OCI-LY7 (cell line): ENCODE results near the gene MRPL12.

ENCODE experiments used
- EZH2phosphoT487 ChIP-seq: fragments of 200-600 bp; sonication (generic); IDR thresholded peaks from 2 replicates; pipeline ENCODE4 v1.6.1; 2018; ENCODE audit warnings: low read depth, borderline replicate concordance, mild to moderate bottlenecking, mixed run types, antibody characterized with exemption, low read length, moderate library complexity, mixed read lengths
- TF ChIP-seq, protein P1 (sequence below): fragments of 200-600 bp; sonication (generic); conservative IDR thresholded peaks from 2 replicates; pipeline ENCODE4 v1.5.1; 2014; ENCODE audit warnings: mild to moderate bottlenecking, antibody characterized with exemption, low read length, moderate library complexity, mixed read lengths

DNA sequence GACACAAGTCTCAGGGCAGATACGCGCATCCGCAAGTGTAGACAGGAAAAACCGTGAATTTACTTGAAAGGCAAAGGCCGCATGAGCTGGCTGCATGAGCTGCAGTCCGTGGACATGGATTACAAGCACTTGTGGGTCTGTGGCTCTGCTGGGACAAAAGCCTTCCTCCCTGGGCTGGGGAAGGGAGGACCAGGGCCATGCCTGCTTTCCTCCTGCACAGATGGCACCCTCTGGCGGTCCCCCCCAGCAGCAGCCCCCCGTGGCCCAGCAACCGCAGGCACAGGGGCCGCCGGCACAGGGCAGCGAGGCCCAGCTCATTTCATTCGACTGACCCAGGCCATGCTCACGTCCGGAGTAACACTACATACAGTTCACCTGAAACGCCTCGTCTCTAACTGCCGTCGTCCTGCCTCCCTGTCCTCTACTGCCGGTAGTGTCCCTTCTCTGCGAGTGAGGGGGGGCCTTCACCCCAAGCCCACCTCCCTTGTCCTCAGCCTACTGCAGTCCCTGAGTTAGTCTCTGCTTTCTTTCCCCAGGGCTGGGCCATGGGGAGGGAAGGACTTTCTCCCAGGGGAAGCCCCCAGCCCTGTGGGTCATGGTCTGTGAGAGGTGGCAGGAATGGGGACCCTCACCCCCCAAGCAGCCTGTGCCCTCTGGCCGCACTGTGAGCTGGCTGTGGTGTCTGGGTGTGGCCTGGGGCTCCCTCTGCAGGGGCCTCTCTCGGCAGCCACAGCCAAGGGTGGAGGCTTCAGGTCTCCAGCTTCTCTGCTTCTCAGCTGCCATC lies 1.7 kb upstream of the MRPL12 start:
- TF ChIP-seq, protein P1, sequence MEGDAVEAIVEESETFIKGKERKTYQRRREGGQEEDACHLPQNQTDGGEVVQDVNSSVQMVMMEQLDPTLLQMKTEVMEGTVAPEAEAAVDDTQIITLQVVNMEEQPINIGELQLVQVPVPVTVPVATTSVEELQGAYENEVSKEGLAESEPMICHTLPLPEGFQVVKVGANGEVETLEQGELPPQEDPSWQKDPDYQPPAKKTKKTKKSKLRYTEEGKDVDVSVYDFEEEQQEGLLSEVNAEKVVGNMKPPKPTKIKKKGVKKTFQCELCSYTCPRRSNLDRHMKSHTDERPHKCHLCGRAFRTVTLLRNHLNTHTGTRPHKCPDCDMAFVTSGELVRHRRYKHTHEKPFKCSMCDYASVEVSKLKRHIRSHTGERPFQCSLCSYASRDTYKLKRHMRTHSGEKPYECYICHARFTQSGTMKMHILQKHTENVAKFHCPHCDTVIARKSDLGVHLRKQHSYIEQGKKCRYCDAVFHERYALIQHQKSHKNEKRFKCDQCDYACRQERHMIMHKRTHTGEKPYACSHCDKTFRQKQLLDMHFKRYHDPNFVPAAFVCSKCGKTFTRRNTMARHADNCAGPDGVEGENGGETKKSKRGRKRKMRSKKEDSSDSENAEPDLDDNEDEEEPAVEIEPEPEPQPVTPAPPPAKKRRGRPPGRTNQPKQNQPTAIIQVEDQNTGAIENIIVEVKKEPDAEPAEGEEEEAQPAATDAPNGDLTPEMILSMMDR, result peak; percentile 58
- TF ChIP-seq EZH2phosphoT487, result no peak
